HT-29 (cell line): ENCODE data around the gene ADK. TPM values are rescaled to one million over a fixed set of nuclear protein-coding genes. Genes with fewer than 3 reads are reported as not detected.
"Not testable (repeated sequence)": the region's sequence is repeated elsewhere in the genome, so short reads cannot be mapped to it uniquely, and the experiment has no call there.

Source experiments
- DNase-seq: peaks from one replicate; pipeline ENCODE4 v3.0.0-alpha.2; 2015; ENCODE audit warnings: low spot score
- total RNA-seq: library from RNA; depleted of rRNA; stranded (reverse); fragments of >200 nt; shearing (Covaris generic); gene quantifications from 2 replicates; pipeline ENCODE4 v1.2.3, GENCODE V29; 2014; rRNA removed

ADK gene
- 17.1 and 20.1 TPM in 2 replicates for total RNA-seq

GRCh38 chr10:74150990-74151878 is at the start of gene ADK:
ADK (plus strand) TSS chr10:74151221; CDS start chr10:74151279, 58 bp downstream.
- DNase-seq = peak; percentile 99

GRCh38 chr10:74103560-74104258 is 47.3 kb upstream of the ADK start:
- DNase-seq = peak; percentile 36

GRCh38 chr10:74104480-74104879 is 46.5 kb upstream of the ADK start:
- no peak for DNase-seq

- DNase-seq = no peak
Observed at GRCh38 chr10:74104996-74105395, 46.0 kb upstream of the ADK start.

- no peak for DNase-seq
Observed at GRCh38 chr10:74107391-74107790, 43.6 kb upstream of the ADK start.

GRCh38 chr10:74109452-74109851 is 41.6 kb upstream of the ADK start:
- DNase-seq = no peak

GRCh38 chr10:74110120-74110519 is 40.9 kb upstream of the ADK start:
- DNase-seq = no peak

GRCh38 chr10:74111799-74112198 is 39.2 kb upstream of the ADK start:
- no peak for DNase-seq

GRCh38 chr10:74113546-74113945 is 37.5 kb upstream of the ADK start:
- no peak for DNase-seq

GRCh38 chr10:74114041-74114448 is 37.0 kb upstream of the ADK start:
- no peak for DNase-seq

GRCh38 chr10:74117738-74118137 is 33.3 kb upstream of the ADK start:
- DNase-seq = no peak

- DNase-seq = no peak
Observed at GRCh38 chr10:74118804-74119203, 32.2 kb upstream of the ADK start.

GRCh38 chr10:74120911-74121310 is 30.1 kb upstream of the ADK start:
- no peak for DNase-seq

- DNase-seq = no peak
Observed at GRCh38 chr10:74121368-74121767, 29.7 kb upstream of the ADK start.

- no peak for DNase-seq
Observed at GRCh38 chr10:74122060-74122459, 29.0 kb upstream of the ADK start.

- no peak for DNase-seq
Observed at GRCh38 chr10:74123081-74123480, 27.9 kb upstream of the ADK start.

GRCh38 chr10:74133923-74134820 is 16.8 kb upstream of the ADK start:
- no peak for DNase-seq

GRCh38 chr10:74135452-74135851 is 15.6 kb upstream of the ADK start:
- no peak for DNase-seq

- no peak for DNase-seq
Observed at GRCh38 chr10:74137992-74138391, 13.0 kb upstream of the ADK start.

GRCh38 chr10:74138596-74138995 is 12.4 kb upstream of the ADK start:
- DNase-seq = not testable (repeated sequence)

GRCh38 chr10:74139981-74140380 is 11.0 kb upstream of the ADK start:
- no peak for DNase-seq

GRCh38 chr10:74140553-74140952 is 10.5 kb upstream of the ADK start:
- no peak for DNase-seq
